ENCODE measurements around the gene LAMC2.

The LAMC2 gene

GRCh38 chr1:183244466-183244865 is 58.4 kb downstream of the LAMC2 start:
- CTCF ChIA-PET, result interaction anchor here (1.3 kb wide), 1 partner anchor 13 kb away, joined by 3 read pairs; no protein-coding TSS in a partner anchor
- DNase-seq (ENCODE audit: extremely low spot score), result no peak
- TF ChIP-seq, protein P1, sequence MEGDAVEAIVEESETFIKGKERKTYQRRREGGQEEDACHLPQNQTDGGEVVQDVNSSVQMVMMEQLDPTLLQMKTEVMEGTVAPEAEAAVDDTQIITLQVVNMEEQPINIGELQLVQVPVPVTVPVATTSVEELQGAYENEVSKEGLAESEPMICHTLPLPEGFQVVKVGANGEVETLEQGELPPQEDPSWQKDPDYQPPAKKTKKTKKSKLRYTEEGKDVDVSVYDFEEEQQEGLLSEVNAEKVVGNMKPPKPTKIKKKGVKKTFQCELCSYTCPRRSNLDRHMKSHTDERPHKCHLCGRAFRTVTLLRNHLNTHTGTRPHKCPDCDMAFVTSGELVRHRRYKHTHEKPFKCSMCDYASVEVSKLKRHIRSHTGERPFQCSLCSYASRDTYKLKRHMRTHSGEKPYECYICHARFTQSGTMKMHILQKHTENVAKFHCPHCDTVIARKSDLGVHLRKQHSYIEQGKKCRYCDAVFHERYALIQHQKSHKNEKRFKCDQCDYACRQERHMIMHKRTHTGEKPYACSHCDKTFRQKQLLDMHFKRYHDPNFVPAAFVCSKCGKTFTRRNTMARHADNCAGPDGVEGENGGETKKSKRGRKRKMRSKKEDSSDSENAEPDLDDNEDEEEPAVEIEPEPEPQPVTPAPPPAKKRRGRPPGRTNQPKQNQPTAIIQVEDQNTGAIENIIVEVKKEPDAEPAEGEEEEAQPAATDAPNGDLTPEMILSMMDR (IDR thresholded peaks at IDR 0.05; ENCODE audit: control extremely low read depth, extremely low read depth, low read depth, missing control alignments), result no peak
- POLR2A ChIA-PET, result no interaction called here

DNA sequence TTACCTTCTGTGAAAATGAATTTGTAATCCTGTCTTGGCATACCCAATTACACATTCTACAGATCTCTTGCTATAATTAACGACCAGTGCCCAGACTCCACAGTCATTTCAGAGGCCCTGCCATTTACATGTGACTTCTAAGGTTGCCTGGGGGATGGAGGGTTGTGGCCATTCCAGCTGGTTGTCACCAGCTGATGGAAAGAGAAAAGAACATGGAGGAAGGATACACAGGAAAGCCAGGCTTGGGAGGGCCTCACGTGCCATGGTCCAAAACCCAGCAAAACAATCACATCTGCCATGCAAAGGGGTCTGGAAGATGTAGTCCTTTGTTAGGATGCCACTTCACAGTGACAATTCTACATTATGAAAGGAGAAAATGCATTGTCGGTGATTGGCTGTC is 59.3 kb downstream of the LAMC2 start:
- DNase-seq (ENCODE audit: extremely low spot score), result no peak
- TF ChIP-seq, protein P1 (IDR thresholded peaks at IDR 0.05; ENCODE audit: control extremely low read depth, extremely low read depth, low read depth, missing control alignments), result no peak
- POLR2A ChIA-PET, result no interaction called here
- CTCF ChIA-PET, result no interaction called here

GRCh38 chr1:183246436-183246835 is 60.4 kb downstream of the LAMC2 start:
- POLR2A ChIA-PET, result no interaction called here
- no peak for DNase-seq (ENCODE audit: extremely low spot score)
- TF ChIP-seq, protein P1 (IDR thresholded peaks at IDR 0.05; ENCODE audit: control extremely low read depth, extremely low read depth, low read depth, missing control alignments), result no peak
- CTCF ChIA-PET, result interaction anchor here (2.0 to 3.5 kb wide), 2 partner anchors 18 to 36 kb away, joined by 4 to 20 read pairs; no protein-coding TSS in a partner anchor

- POLR2A ChIA-PET, result no interaction called here
These were observed 61.0 kb downstream of the LAMC2 start for GRCh38 chr1:183247066-183247465.

GRCh38 chr1:183247484-183247883 is 61.4 kb downstream of the LAMC2 start:
- no peak for DNase-seq (ENCODE audit: extremely low spot score)
- ChIA-PET POLR2A (no interaction called here), CTCF (interaction anchor here (2.0 to 3.5 kb wide), 3 partner anchors 19 to 35 kb away, joined by 4 to 20 read pairs (median 6); no protein-coding TSS in a partner anchor)
- TF ChIP-seq, protein P1 (IDR thresholded peaks at IDR 0.05; ENCODE audit: control extremely low read depth, extremely low read depth, low read depth, missing control alignments), result no peak

More at GRCh38 chr1:183247066-183247465, 61.0 kb downstream of the LAMC2 start:
- TF ChIP-seq, protein P1 (IDR thresholded peaks at IDR 0.05; ENCODE audit: control extremely low read depth, extremely low read depth, low read depth, missing control alignments), result no peak
- DNase-seq (ENCODE audit: extremely low spot score), result no peak
- CTCF ChIA-PET, result interaction anchor here (2.0 to 3.5 kb wide), 3 partner anchors 18 to 35 kb away, joined by 4 to 20 read pairs (median 6); no protein-coding TSS in a partner anchor

GRCh38 chr1:183247931-183248330 is 61.9 kb downstream of the LAMC2 start:
- ChIA-PET CTCF (interaction anchor here (1.5 to 3.5 kb wide), 5 partner anchors 8 to 34 kb away, joined by 3 to 20 read pairs (median 6); no protein-coding TSS in a partner anchor), POLR2A (no interaction called here)
- TF ChIP-seq, protein P1 (IDR thresholded peaks at IDR 0.05; ENCODE audit: control extremely low read depth, extremely low read depth, low read depth, missing control alignments), result no peak
- DNase-seq (ENCODE audit: extremely low spot score), result no peak

All from GM10248 (cell line).